Measurements from ENCODE around the gene RESP18.

The RESP18 gene

DNA sequence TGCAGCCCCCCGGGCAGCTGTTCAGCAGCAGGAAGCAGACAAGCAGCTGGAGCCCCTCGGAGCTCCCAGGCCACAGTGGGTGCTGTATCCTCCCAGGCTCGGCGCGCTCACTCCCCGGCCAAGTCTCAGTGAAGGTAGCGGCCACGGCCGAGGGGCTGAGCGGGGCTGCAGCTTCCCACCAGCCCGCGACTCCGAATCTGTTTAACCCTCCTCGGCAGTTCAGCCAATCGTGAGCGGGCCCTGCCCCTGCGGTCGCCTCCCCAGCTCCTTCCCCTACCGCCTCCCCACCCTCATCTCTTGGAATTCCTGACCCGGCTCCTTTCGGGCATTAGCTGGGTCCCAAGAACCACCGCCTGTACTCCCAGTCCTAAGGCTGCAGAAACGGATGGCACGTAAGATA is at the start of gene RESP18:
Gene RESP18, minus strand, starts transcription at position 203 of the 400 bp plus-strand sequence.
- no peak for FAIRE-seq
- TF ChIP-seq, protein P1, sequence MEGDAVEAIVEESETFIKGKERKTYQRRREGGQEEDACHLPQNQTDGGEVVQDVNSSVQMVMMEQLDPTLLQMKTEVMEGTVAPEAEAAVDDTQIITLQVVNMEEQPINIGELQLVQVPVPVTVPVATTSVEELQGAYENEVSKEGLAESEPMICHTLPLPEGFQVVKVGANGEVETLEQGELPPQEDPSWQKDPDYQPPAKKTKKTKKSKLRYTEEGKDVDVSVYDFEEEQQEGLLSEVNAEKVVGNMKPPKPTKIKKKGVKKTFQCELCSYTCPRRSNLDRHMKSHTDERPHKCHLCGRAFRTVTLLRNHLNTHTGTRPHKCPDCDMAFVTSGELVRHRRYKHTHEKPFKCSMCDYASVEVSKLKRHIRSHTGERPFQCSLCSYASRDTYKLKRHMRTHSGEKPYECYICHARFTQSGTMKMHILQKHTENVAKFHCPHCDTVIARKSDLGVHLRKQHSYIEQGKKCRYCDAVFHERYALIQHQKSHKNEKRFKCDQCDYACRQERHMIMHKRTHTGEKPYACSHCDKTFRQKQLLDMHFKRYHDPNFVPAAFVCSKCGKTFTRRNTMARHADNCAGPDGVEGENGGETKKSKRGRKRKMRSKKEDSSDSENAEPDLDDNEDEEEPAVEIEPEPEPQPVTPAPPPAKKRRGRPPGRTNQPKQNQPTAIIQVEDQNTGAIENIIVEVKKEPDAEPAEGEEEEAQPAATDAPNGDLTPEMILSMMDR (IDR thresholded peaks at IDR 0.05; ENCODE audit: insufficient read depth, missing control alignments), result no peak
- no peak for DNase-seq (ENCODE audit: insufficient read length, low spot score)

GRCh38 chr2:219381448-219381847 is 48.9 kb upstream of the RESP18 start:
- FAIRE-seq, result no peak
- TF ChIP-seq, protein P1 (IDR thresholded peaks at IDR 0.05; ENCODE audit: insufficient read depth, missing control alignments), result no peak
- DNase-seq (ENCODE audit: insufficient read length, low spot score), result no peak

GRCh38 chr2:219380926-219381325 is 48.4 kb upstream of the RESP18 start:
- FAIRE-seq, result no peak
- DNase-seq (ENCODE audit: insufficient read length, low spot score), result no peak
- TF ChIP-seq, protein P1 (IDR thresholded peaks at IDR 0.05; ENCODE audit: insufficient read depth, missing control alignments), result no peak

DNA sequence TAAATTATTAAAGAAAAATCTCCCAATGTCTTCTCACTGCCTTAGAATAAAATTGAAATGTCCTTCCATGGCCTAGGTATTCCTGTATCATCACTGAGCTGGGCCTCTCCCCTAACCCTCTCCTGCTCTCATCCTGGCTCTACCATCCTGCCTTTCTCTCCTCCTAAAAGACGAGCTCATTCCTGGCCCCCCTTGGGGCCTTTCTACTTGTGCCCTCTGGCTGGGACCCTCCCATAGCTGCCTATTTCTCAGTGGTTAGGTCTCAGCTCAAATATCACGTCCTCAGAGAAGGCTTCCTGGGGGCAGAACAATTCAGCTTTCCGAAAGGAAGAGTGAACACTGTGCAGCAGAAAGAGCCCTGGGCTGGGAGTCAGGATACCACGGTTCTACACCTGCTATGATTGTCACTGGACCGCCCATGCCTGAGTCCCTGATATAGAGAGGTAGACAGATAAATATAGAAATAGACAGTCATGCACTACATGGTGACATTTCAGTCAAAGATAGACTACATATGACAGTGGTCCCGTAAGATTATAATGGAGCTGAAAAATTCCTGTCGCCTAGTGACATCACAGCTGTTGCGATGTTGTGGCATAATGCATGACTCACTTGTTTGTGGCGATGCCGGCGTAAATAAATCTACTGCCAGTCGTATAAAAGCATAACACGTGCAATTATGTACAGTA is 45.8 kb upstream of the RESP18 start:
- no peak for FAIRE-seq
- DNase-seq (ENCODE audit: insufficient read length, low spot score), result no peak
- TF ChIP-seq, protein P1 (IDR thresholded peaks at IDR 0.05; ENCODE audit: insufficient read depth, missing control alignments), result no peak

DNA sequence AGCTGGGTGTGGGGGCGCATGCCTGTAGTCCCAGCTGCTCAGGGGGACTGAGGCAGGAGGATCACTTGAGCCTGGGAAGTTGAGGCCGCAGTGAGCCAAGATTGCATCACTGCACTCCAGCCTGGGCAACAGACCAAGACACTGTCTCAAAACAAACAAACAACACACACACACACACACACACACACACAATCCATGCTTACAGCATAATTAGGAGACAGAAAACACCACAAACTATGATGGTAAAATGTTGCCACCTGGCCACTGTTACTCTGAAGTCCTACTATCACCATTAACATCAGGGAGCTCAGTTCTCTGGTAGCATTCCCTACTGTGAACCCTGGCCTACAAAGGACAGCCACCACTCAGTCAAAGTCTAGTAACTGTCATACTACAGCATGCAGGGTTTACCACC is 36.9 kb upstream of the RESP18 start:
- TF ChIP-seq, protein P1 (IDR thresholded peaks at IDR 0.05; ENCODE audit: insufficient read depth, missing control alignments), result no peak
- DNase-seq (ENCODE audit: insufficient read length, low spot score) (no peak), FAIRE-seq (no peak)

DNA sequence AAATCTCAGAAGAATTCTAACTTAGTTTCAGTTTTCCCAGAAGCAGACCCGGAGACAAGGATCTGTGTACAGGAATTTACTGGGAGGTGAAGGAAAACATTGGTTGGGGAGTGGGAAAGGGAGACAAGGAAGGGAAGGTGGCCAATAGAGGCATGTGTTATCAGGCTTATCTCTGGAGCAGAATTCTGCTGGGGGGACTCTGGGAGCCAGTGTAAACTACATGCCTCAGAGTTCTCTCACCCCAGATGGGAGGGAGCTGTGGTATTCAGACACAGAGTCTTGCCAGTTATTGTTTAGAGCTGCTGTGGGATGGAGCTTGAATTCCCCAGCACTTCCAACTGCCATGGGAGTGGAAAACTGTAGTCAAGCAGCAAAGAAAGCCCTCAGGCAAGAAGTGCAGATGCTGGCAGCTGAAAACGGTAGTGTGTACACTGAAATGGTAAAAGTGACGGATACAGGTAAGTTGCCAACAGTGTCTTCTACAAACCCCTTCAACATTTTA is 36.2 kb upstream of the RESP18 start:
- no peak for FAIRE-seq

More for the DNA sequence above, 36.2 kb upstream of the RESP18 start:
- TF ChIP-seq, protein P1 (IDR thresholded peaks at IDR 0.05; ENCODE audit: insufficient read depth, missing control alignments), result no peak
- no peak for DNase-seq (ENCODE audit: insufficient read length, low spot score)

All from D721Med (cell line).